Activated naive CD8-positive, alpha-beta T cell treated with anti-CD3 and anti-CD28 coated beads, Interleukin-2, amount 50 U/mL, for 24 hours (primary cell): ENCODE measurements around the gene MRPL12.
A peak's percentile ranks its signal among the peaks of the same experiment; 100 is the strongest.

Experiments used
- ATAC-seq: fragments of 150-1000 bp; cut with Tn5 transposase; one replicate; pipeline ENCODE4 v1.10.0; 2021
- DNase-seq: peaks from one replicate; pipeline ENCODE4 v3.0.0; 2021
- H3K27ac Mint-ChIP-seq: one replicate; pipeline ENCODE4 v1.8.0; 2021; ENCODE audit warnings: mild to moderate bottlenecking, mixed read lengths
- H3K27me3 Mint-ChIP-seq: one replicate; pipeline ENCODE4 v1.8.0; 2021; ENCODE audit warnings: mixed read lengths
- H3K36me3 Mint-ChIP-seq: one replicate; pipeline ENCODE4 v1.8.0; 2021; ENCODE audit warnings: low read depth, mixed read lengths
- H3K4me1 Mint-ChIP-seq: one replicate; pipeline ENCODE4 v1.8.0; 2021; ENCODE audit warnings: mixed read lengths
- H3K4me3 Mint-ChIP-seq: one replicate; pipeline ENCODE4 v1.8.0; 2021; ENCODE audit warnings: mild to moderate bottlenecking, moderate library complexity, mixed read lengths
- H3K9me3 Mint-ChIP-seq: one replicate; pipeline ENCODE4 v1.8.0; 2021; ENCODE audit warnings: mixed read lengths

MRPL12 gene

DNA sequence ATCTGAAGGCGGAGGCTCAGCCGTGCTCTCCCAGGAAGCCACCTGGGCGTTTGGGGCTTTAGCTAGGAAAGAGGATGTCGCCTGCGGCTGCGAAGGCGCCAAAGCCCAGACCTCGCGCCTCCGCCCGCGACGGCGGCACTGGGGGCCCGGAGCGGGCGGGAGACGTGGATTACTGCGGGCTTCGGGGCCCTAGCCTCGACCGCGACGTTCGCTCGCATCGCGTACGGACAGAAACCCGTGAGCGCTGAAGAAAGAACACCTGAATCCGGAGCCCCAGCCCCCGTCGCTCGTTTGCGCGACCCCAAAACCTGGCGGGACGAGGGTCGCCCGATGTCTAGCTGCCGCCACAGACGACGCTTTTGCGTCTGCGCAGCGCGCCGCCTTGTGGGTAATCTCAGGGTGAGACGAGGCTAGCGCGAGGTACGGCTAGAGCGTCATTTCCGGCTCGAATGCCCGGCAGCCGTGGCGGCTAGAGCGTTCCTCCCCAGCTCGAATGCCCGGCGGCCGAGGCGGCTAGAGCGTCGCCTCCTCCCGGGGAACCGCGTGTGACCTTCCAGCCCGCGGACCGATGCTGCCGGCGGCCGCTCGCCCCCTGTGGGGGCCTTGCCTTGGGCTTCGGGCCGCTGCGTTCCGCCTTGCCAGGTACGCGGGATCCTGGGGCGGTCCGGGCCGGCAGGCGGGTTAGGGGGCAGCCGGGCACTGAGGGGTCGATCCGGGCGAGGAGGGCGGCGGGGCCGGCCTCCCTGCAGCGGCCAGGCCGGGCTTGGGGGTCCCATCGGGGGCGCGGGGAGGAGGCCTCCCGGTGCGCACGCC lies at the start of gene MRPL12:
TSS of gene MRPL12 (plus strand) at position 434 of the 813 bp plus-strand sequence. CDS start at position 569, 135 bp downstream.
- Mint-ChIP-seq H3K4me3 (peak within 1 kb of the TSS; percentile 90), H3K27me3 (no peaks in the 10 kb centered on the region), H3K36me3 (peaks cover 50% of the 10 kb centered on the region)

DNA sequence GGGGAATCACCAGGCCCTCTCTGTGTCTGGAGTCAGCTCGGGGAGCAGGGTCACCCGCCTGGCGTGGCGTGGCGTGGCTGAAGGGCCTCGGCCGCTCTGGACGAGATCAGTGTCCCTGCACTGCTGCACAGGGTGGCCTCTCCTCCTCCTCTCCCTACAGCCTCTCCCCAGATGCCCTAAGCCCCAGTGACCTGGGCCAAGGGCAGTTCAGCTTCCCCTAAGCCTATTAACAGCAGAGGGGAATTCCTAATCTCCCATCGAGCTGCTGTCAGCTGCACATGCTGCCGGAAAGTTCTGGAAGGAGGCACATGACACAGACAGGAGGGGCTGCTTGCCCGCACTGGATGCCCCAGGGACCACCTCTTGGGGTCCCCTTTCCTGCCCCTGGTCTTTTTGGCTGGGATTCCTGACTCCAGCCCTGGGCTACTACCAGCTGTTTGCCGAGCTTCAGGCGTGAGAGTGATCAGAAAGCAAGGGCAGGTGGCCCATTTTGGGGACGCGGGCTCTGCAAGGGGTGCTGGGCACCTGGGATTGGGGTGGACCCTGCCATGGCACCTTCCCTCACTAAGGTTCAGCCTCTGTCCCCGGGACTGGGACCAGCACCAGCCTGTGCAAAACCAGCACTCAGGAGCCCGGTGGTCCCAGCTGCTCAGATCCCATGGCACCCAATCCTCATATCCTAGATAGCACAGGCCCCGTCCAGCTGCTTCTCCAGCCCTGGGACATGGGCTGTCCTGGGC lies 47.6 kb upstream of the MRPL12 start:
- Mint-ChIP-seq H3K4me3 (no peak overlapping the region), H3K27me3 (no peaks in the 10 kb centered on the region), H3K4me1 (peaks cover 12% of the 10 kb centered on the region), H3K27ac (no peak overlapping the region), H3K9me3 (no peaks in the 10 kb centered on the region), H3K36me3 (no peaks in the 10 kb centered on the region)
- ATAC-seq = no peak
- no peak for DNase-seq

More for the DNA sequence above, at the start of gene MRPL12:
- H3K27ac Mint-ChIP-seq = peak within 1 kb of the TSS; percentile 95
- no peaks in the 10 kb centered on the region for H3K9me3 Mint-ChIP-seq
- peak; percentile 93 for DNase-seq
- H3K4me1 Mint-ChIP-seq = peaks cover 30% of the 10 kb centered on the region
- peak; percentile 85 for ATAC-seq

DNA sequence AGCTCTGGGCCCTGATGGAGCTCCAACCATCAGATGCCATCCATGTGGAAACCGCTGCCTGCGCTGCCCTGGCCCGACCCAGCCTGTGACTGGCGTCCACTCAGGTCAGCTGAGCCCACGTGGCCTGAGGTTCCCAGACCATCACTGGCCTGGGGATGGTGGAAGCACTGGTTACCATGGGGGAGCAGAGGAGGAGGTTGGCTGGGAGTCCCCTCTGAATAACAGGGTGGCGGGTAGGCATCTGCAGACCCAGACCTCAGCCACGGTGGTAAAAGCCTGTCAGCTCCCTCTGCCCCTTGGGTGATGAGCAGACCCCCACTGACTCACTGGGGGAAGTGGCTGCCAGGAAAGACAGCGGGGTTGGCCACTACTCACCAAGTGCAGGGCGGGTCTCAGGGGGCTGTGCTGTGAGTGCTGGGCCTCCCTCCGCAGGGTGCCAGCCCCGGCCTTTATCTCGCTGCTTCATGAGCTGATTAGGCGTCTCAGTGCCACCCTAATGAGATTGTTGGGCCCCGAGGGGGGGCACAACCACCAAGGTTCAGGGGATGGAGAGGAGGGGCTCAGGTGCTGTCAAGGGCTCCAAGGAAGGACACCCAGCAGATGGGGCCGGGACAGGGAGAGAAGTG lies 46.9 kb upstream of the MRPL12 start, which contains the start of gene PDE6G:
TSS of gene PDE6G (minus strand) at position 425 of the 626 bp plus-strand sequence. CDS start 3,237 bp downstream, outside the sequence.
- ATAC-seq (no peak), DNase-seq (no peak)
- H3K27me3 Mint-ChIP-seq = no peaks in the 10 kb centered on the region
- H3K36me3 Mint-ChIP-seq = no peaks in the 10 kb centered on the region
- peaks cover 12% of the 10 kb centered on the region for H3K4me1 Mint-ChIP-seq
- H3K4me3 Mint-ChIP-seq = no peak within 1 kb of the TSS
- no peak within 1 kb of the TSS for H3K27ac Mint-ChIP-seq
- no peaks in the 10 kb centered on the region for H3K9me3 Mint-ChIP-seq

DNA sequence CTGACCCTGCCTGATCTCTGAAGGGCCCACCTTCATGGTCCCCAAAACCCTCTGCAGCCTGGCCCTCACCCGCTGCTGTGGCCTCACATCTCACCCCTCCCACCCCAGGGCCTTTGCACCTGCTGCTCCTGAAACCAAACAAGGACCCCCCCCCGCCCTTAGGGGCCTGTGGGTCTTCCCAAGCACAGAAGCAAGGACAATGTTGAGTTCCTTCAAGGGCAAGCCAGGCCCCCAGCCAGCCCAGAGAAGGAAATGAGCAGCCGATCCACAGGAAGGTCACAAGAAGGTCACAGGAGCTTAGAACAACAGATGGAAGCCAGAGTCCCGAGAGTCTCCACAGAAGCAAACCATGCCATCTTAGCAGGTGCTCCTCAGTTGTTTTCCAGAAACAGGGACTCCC lies 46.3 kb upstream of the MRPL12 start:
- Mint-ChIP-seq H3K9me3 (no peaks in the 10 kb centered on the region), H3K4me3 (no peak overlapping the region), H3K27me3 (no peaks in the 10 kb centered on the region), H3K4me1 (peaks cover 10% of the 10 kb centered on the region), H3K36me3 (no peaks in the 10 kb centered on the region), H3K27ac (no peak overlapping the region)
- no peak for DNase-seq
- no peak for ATAC-seq

DNA sequence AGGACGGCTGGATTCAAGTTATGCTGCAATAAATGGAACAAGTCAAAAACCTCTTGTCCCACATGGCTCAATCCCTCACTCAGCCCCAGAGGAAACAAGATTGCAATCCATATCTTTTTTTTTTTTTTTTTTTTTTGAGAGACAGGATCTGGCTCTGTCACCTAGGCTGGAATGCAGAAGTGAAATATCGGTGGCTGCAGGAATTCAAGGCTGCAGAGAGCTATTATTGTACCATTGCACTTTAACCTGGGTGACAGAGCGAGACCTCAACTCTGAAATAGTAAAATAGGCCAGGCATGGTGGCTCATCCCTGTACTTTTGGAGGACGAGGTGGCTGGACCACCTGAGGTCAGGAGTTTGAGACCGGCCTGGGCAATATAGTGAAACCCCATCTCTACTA lies 44.1 kb upstream of the MRPL12 start:
- H3K27ac Mint-ChIP-seq = no peak overlapping the region
- no peaks in the 10 kb centered on the region for H3K27me3 Mint-ChIP-seq

DNA sequence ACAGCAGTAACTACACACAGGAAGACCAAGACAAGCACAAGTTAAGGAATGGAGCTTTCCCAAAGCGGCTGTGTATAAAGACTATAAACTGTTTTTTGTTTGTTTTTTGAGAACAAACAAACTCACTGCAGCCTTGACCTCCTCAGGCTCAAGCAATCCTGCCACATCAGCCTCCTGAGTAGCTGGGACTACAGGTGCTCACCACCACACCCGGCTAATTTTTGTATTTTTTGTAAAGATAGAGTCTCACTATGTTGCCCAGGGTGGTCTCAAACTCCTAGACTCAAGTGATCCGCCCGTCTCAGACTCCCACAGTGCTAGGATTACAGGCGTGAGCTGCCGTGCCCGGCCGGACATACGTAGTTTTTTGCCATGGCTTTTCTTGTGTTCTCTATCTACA lies 42.7 kb upstream of the MRPL12 start:
- H3K9me3 Mint-ChIP-seq = no peaks in the 10 kb centered on the region
- peaks cover 29% of the 10 kb centered on the region for H3K4me1 Mint-ChIP-seq
- H3K36me3 Mint-ChIP-seq = peaks cover 10% of the 10 kb centered on the region
- H3K27ac Mint-ChIP-seq = no peak overlapping the region
- ATAC-seq (no peak), DNase-seq (no peak)
- H3K27me3 Mint-ChIP-seq = no peaks in the 10 kb centered on the region
- no peak overlapping the region for H3K4me3 Mint-ChIP-seq

More for the DNA sequence above, 44.1 kb upstream of the MRPL12 start:
- H3K9me3 Mint-ChIP-seq = no peaks in the 10 kb centered on the region
- no peak overlapping the region for H3K4me3 Mint-ChIP-seq
- H3K4me1 Mint-ChIP-seq = peaks cover 15% of the 10 kb centered on the region
- ATAC-seq (no peak), DNase-seq (no peak)
- H3K36me3 Mint-ChIP-seq = peaks cover under 1% of the 10 kb centered on the region

DNA sequence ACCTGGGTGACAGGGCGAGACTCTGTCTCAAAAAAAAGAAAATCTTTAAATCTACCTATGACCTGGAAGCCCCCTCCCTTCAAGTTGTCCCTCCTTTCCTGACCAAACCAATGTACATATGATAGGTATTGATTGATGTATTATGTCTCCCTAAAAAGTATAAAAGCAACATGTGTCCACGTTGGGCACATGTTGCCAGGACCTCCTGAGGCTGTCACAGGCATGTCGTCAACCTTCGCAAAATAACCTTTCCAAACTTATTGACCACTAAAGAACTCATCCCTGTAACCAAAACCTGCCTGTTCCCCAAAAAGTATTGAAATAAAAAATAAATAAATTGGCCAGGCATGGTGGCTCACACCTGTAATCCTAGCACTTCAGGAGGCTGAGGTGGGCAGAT lies 41.2 kb upstream of the MRPL12 start:
- no peak overlapping the region for H3K27ac Mint-ChIP-seq
- no peak for ATAC-seq
- H3K9me3 Mint-ChIP-seq = no peaks in the 10 kb centered on the region
- no peak overlapping the region for H3K4me3 Mint-ChIP-seq
- no peak for DNase-seq
- peaks cover 36% of the 10 kb centered on the region for H3K4me1 Mint-ChIP-seq
- no peaks in the 10 kb centered on the region for H3K27me3 Mint-ChIP-seq
- H3K36me3 Mint-ChIP-seq = peaks cover 16% of the 10 kb centered on the region

DNA sequence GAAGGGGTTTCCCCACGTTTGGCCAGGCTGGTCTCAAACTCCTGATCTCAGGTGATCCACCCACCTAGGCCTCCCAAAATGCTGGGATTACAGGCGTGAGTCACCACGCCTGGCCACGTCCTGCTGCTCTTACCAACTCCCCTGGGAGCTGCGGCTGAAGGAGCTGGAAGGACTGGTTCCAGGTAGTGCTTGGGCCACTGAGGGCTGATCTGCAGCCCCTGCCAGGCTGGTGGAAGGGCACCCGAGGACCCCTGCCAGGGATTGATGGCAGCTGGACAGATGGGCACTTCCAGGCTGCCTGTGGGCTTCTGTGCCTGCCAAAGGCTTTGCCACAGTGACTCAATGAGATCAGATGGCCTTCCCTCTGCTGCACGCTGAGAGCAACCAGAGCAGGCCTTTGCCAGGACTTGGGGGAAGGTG lies 39.1 kb upstream of the MRPL12 start:
- no peak for DNase-seq
- Mint-ChIP-seq H3K4me3 (peak overlapping the region; percentile 45), H3K27ac (peak overlapping the region; percentile 98), H3K4me1 (peaks cover 49% of the 10 kb centered on the region), H3K9me3 (no peaks in the 10 kb centered on the region), H3K27me3 (no peaks in the 10 kb centered on the region), H3K36me3 (peaks cover 27% of the 10 kb centered on the region)
- ATAC-seq = no peak

DNA sequence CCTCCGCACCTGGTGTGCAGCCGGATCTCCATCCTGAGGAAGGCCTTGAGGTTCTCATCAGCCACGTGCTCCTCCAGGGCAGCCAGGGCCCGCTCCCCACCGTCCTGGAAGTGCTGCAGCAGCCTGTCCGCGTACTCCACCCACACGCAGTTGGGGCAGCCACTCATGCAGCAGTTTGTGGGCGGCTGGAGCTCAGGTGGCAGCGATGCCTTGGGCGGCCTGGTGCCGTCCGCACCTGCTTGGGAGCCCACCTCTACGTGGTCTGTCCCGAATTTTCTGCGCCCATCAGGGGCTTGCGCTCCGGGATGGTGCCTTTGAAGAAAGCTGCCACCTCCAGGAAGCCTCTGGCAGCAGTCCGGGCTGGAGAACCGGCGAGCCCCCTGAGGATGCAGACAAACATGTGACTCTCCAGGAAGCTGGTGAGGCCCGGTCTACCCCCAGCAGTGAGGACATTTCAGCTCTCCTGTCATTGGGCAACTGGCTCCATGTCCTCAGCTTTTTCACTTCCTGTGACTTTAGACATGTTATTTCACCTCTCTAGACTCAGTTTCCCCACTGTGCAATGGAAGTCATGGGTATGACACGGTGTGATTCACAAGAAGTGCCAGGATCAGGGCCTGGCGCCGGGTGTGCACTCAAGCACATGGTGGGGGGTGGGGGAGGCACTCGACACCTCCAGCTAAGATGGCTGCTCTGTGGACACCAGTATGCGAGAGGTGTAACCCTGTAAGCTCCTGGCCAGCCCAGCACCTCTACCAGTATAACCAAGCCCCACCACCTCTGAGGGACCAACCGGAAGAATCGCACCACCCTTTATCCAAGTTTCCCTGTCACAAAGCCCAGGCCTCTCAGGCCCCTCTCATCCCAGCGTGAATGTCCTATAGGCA lies 37.7 kb upstream of the MRPL12 start:
- peak overlapping the region; percentile 97 for H3K4me3 Mint-ChIP-seq
- H3K36me3 Mint-ChIP-seq = peaks cover 30% of the 10 kb centered on the region
- no peaks in the 10 kb centered on the region for H3K27me3 Mint-ChIP-seq
- no peaks in the 10 kb centered on the region for H3K9me3 Mint-ChIP-seq
- ATAC-seq (peak; percentile 37), DNase-seq (peak; percentile 74)
- H3K27ac Mint-ChIP-seq = peak overlapping the region; percentile 98
- peaks cover 49% of the 10 kb centered on the region for H3K4me1 Mint-ChIP-seq

DNA sequence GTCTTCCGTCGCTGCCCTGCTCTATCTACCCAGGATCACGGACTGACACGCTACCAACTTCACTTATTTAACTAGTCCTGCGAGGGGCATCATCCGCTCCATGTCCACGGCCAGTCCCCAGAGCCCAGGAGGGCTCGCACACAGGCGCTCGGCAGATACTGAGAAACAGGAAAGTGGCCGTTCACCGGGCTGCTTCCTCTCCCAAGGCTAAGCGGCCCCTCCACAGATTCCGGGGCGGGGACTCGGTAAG lies 37.1 kb upstream of the MRPL12 start:
- no peak for DNase-seq
- peaks cover 31% of the 10 kb centered on the region for H3K36me3 Mint-ChIP-seq
- peak; percentile 5 for ATAC-seq
- no peaks in the 10 kb centered on the region for H3K27me3 Mint-ChIP-seq
- H3K4me1 Mint-ChIP-seq = peaks cover 49% of the 10 kb centered on the region
- H3K9me3 Mint-ChIP-seq = no peaks in the 10 kb centered on the region
- peak overlapping the region; percentile 97 for H3K4me3 Mint-ChIP-seq
- H3K27ac Mint-ChIP-seq = peak overlapping the region; percentile 98

DNA sequence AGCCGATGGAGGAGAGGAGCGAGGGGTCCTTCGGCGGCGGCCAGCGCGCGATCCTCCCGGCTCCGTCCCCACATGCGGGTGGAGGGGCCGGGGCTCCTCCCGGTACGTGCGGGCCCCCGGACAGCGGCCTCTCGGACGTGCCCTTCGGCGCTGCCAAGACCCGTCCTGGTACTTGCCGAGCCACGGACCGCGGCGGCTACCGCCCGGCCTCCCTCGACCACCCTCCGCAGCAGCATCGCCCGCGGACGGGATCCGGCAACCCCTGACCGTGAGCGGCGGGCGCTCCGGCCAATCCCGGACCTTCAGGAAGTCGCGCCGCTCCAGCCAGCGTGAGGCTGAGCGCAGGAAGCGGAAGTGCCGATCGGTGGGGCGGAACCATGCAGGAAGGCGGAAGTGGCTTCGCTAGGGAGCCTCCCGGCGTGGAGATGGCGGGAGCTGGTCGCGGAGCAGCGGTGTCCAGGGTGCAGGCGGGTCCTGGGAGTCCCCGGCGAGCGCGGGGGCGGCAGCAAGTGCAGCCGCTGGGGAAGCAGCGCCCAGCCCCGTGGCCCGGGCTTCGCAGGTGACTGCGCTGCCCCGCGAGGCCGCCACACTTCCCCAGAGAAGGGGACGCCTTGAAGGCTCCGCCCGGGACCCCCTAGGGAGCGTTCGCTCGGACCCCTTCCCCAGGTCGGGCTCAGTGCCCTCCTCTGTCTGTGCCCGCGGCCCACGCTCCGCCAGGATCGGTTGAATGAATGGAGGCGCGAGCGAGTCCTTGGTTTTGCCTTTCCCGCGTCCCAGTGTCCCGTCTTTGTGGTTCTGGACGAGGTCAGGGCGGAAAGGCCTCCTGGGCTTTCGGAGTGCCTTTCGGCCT lies 36.6 kb upstream of the MRPL12 start, which contains the start of the genes CCDC137 and OXLD1:
TSS of gene CCDC137 (plus strand) at position 396 of the 850 bp plus-strand sequence. CDS start at position 426, 30 bp downstream.
TSS of gene OXLD1 (minus strand) at position 264 of the 850 bp plus-strand sequence. CDS start at position 236, 28 bp downstream.
- Mint-ChIP-seq H3K4me3 (peak within 1 kb of the TSS; percentile 97), H3K27ac (peak within 1 kb of the TSS; percentile 98), H3K9me3 (no peaks in the 10 kb centered on the region), H3K36me3 (peaks cover 35% of the 10 kb centered on the region), H3K27me3 (no peaks in the 10 kb centered on the region), H3K4me1 (peaks cover 52% of the 10 kb centered on the region)
- ATAC-seq (peak; percentile 95), DNase-seq (peak; percentile 96)

DNA sequence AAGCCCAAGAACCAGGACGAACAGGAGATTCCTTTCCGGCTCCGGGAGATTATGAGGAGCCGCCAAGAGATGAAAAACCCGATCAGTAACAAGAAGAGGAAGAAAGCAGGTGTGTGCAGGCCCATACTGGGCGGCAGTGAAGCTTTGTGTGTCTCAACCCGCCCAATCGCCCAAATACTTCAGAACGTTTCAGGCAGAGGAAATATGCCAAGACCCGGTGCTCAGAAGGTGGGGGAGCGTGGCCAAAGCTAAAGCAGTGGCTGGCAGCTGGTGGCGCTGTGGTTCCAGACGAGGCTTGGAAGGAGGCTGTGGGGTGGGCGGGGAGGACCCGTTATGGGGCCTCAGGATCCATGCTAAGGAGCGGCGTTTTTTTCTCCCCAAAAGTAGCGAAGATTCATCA lies 35.4 kb upstream of the MRPL12 start:
- peaks cover 39% of the 10 kb centered on the region for H3K36me3 Mint-ChIP-seq
- peak overlapping the region; percentile 85 for H3K27ac Mint-ChIP-seq
- peak overlapping the region; percentile 97 for H3K4me3 Mint-ChIP-seq
- H3K9me3 Mint-ChIP-seq = no peaks in the 10 kb centered on the region
- DNase-seq (peak; percentile 16), ATAC-seq (no peak)
- H3K27me3 Mint-ChIP-seq = no peaks in the 10 kb centered on the region
- H3K4me1 Mint-ChIP-seq = peaks cover 49% of the 10 kb centered on the region

DNA sequence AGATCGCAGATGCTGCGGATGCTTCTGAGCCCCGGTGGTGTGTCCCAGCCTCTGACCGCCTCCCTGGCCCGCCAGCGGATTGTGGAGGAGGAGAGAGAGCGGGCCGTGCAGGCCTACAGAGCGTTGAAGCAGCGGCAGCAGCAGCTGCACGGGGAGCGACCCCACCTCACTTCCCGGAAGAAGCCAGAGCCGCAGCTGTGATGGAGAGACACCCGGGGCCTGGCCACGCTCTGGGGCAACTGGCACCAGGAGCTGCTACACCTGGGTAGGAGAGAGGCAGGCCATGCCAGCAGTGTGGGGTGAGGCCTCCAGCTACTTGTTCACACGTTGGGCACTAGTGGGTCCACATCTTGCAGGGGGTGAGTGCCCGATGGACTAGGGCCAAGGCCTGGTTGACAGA lies 30.7 kb upstream of the MRPL12 start:
- Mint-ChIP-seq H3K4me1 (peaks cover 14% of the 10 kb centered on the region), H3K27me3 (no peaks in the 10 kb centered on the region), H3K27ac (no peak overlapping the region)

More for the DNA sequence above, 30.7 kb upstream of the MRPL12 start:
- ATAC-seq = no peak
- H3K36me3 Mint-ChIP-seq = peaks cover 29% of the 10 kb centered on the region
- no peak for DNase-seq
- H3K9me3 Mint-ChIP-seq = no peaks in the 10 kb centered on the region
- H3K4me3 Mint-ChIP-seq = no peak overlapping the region
